ENCODE results near the gene NR2F2.

DNA sequence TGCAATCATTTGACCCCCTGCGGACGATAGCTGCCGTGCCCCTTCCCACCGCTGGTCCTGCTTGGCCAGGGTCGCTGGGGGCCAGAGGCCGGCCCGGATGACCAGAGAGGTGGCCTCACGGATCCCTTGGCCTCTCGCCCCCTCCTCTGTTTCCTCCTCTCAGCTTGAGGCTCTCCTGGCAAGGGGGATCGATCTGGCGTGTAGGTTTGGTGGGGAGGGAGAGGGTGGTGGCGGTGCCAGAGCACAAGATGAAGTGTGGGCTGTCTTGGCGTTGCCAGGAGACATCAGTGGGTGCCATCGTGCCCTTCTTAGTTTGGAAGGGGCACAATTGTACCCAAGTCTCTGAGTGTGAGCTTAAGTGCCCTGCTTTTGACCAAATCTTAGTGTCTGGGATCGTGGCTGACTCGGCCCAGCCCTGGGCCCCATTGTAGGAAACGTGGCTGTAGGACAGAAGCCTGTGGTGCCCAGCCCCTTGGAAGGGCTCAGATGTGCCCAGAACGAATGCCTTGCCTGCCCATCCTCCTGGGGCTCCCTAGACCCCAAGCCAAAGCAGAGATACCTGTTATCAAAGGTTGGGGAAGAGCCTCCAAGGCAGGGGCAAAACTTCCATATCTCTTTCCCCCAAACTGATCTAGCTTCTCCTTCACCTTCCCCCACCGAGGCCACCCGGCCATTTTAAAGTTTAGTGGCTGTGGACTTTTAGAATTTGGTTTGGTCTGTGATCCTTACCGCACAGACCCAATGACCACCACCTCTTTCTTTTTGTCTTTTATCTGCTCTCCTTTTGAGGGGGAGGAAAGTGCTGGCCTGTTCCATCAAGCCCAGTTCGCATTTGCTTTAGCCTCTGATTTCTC is 14.4 kb downstream of the NR2F2 start:
- TF ChIP-seq, protein P1, sequence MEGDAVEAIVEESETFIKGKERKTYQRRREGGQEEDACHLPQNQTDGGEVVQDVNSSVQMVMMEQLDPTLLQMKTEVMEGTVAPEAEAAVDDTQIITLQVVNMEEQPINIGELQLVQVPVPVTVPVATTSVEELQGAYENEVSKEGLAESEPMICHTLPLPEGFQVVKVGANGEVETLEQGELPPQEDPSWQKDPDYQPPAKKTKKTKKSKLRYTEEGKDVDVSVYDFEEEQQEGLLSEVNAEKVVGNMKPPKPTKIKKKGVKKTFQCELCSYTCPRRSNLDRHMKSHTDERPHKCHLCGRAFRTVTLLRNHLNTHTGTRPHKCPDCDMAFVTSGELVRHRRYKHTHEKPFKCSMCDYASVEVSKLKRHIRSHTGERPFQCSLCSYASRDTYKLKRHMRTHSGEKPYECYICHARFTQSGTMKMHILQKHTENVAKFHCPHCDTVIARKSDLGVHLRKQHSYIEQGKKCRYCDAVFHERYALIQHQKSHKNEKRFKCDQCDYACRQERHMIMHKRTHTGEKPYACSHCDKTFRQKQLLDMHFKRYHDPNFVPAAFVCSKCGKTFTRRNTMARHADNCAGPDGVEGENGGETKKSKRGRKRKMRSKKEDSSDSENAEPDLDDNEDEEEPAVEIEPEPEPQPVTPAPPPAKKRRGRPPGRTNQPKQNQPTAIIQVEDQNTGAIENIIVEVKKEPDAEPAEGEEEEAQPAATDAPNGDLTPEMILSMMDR (IDR thresholded peaks at IDR 0.05), result no peak
- TF ChIP-seq POLR2A (IDR thresholded peaks at IDR 0.05), result no peak
